ENCODE results near the gene TJP3. TPM values are rescaled to one million over a fixed set of nuclear protein-coding genes. Genes with fewer than 3 reads are reported as not detected.

The TJP3 gene
- total RNA-seq, 1 donor from 2014 or later = 2.0 TPM

DNA sequence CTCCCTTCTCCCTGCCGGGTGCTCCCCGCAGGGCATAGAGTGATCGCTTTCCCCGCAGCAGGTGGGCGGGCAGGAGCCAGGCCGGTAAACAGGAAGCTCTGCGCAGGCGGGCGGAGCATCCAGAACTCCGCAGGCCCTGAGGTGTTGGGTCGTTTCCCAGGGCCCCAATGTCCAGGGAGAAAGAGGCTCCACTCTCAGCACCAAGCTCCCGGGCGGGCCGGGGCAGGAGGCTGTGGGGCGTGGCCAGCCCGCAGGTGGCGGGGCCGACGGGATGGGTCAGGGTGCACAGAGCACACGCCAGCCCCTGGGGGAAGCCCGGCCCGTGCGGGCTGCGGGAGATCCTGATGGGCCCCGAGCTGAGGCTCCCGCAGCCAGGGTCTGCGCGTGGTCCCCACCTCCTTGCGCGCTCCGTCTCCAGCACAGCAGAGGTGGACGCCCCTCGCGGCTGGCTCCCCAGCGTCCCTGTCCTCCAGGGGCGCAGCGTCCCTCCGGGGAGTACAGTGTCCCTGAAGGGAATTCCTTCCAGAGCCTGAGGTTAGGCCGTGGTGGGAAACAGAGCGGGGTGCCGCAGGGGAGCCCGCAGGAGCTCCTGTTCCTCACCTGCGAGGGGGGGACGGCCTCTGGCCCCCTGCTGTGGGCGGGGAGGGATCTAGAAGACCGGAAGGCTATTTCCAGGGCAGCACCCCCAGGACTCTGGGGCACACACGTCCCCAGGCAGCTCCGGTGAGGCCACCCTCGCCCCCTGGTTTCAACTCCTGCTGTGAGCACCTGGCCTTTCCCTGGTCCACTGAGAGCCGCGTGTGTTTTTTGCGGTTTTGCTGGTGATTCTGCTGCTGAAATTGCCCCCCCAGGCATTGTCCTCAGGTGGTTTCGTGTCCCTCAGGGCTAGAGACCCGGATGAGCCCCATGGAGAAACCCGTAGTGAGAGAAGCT is 20.1 kb upstream of the TJP3 start:
- no peak overlapping the region for H3K4me3 ChIP-seq (ENCODE audit: insufficient read depth, low read depth, low read length)
- peaks cover 6% of the 10 kb centered on the region for H3K9me3 ChIP-seq (ENCODE audit: insufficient read depth, low read depth, low read length)
- H3K27me3 ChIP-seq (ENCODE audit: insufficient read depth, low read length) = no peaks in the 10 kb centered on the region
- Mint-ChIP-seq H3K4me3 (ENCODE audit: unreplicated experiment) (no peak overlapping the region), H3K36me3 (ENCODE audit: low read depth, unreplicated experiment) (peaks cover 21% of the 10 kb centered on the region), H3K9me3 (ENCODE audit: unreplicated experiment) (no peaks in the 10 kb centered on the region), H3K27me3 (ENCODE audit: low read depth, unreplicated experiment) (no peaks in the 10 kb centered on the region), H3K4me1 (ENCODE audit: low read depth, unreplicated experiment) (peaks cover 9% of the 10 kb centered on the region), H3K27ac (ENCODE audit: unreplicated experiment) (no peak overlapping the region)
- H3K36me3 ChIP-seq (ENCODE audit: insufficient read depth, low read length) = no peaks in the 10 kb centered on the region
- DNase-seq (ENCODE audit: low read depth) = no peak
- H3K4me2 ChIP-seq (ENCODE audit: low read length) = no peak overlapping the region
- no peak overlapping the region for H3K27ac ChIP-seq (ENCODE audit: low read depth, low read length)
- H3K79me2 ChIP-seq (ENCODE audit: insufficient read depth, low read length) = peaks cover 85% of the 10 kb centered on the region
- peaks cover 72% of the 10 kb centered on the region for H4K20me1 ChIP-seq (ENCODE audit: insufficient read depth, low read length)
- no peak overlapping the region for H2AFZ ChIP-seq (ENCODE audit: low read depth, low read length)
- H3K9ac ChIP-seq (ENCODE audit: low read length) = no peak overlapping the region
- TF ChIP-seq EZH2 (IDR thresholded peaks at IDR 0.05; ENCODE audit: insufficient read depth, low read length) (no peak), CTCF (IDR thresholded peaks at IDR 0.05; ENCODE audit: insufficient read depth, low read depth, low read length) (no peak)
- H3K4me1 ChIP-seq (ENCODE audit: insufficient read depth, low read length) = peaks cover 17% of the 10 kb centered on the region
- no peak for FAIRE-seq

GRCh38 chr19:3690551-3691371 is 17.4 kb upstream of the TJP3 start:
- no peak overlapping the region for H3K27ac ChIP-seq (ENCODE audit: low read depth, low read length)
- H3K36me3 ChIP-seq (ENCODE audit: insufficient read depth, low read length) = no peaks in the 10 kb centered on the region
- Mint-ChIP-seq H3K27ac (ENCODE audit: unreplicated experiment) (no peak overlapping the region), H3K4me1 (ENCODE audit: low read depth, unreplicated experiment) (peaks cover 4% of the 10 kb centered on the region), H3K27me3 (ENCODE audit: low read depth, unreplicated experiment) (no peaks in the 10 kb centered on the region), H3K9me3 (ENCODE audit: unreplicated experiment) (no peaks in the 10 kb centered on the region), H3K4me3 (ENCODE audit: unreplicated experiment) (no peak overlapping the region), H3K36me3 (ENCODE audit: low read depth, unreplicated experiment) (peaks cover 9% of the 10 kb centered on the region)
- H4K20me1 ChIP-seq (ENCODE audit: insufficient read depth, low read length) = peaks cover 83% of the 10 kb centered on the region
- H3K4me3 ChIP-seq (ENCODE audit: insufficient read depth, low read depth, low read length) = no peak overlapping the region
- DNase-seq (ENCODE audit: low read depth) (no peak), FAIRE-seq (no peak)
- peaks cover 95% of the 10 kb centered on the region for H3K79me2 ChIP-seq (ENCODE audit: insufficient read depth, low read length)
- no peak for TF ChIP-seq CTCF (IDR thresholded peaks at IDR 0.05; ENCODE audit: insufficient read depth, low read depth, low read length)
- TF ChIP-seq EZH2 (IDR thresholded peaks at IDR 0.05; ENCODE audit: insufficient read depth, low read length) = no peak
- H3K9ac ChIP-seq (ENCODE audit: low read length) = no peak overlapping the region
- no peak overlapping the region for H2AFZ ChIP-seq (ENCODE audit: low read depth, low read length)
- H3K4me2 ChIP-seq (ENCODE audit: low read length) = no peak overlapping the region
- no peaks in the 10 kb centered on the region for H3K9me3 ChIP-seq (ENCODE audit: insufficient read depth, low read depth, low read length)
- H3K27me3 ChIP-seq (ENCODE audit: insufficient read depth, low read length) = no peaks in the 10 kb centered on the region
- H3K4me1 ChIP-seq (ENCODE audit: insufficient read depth, low read length) = peaks cover 3% of the 10 kb centered on the region

All from astrocyte (in vitro differentiated cells and primary cell).